ENCODE data around the gene SLC35B1.

GRCh38 chr17:49747632-49748031 lies 39.9 kb upstream of the SLC35B1 start:
- no peak for TF ChIP-seq CTCF (IDR thresholded peaks at IDR 0.05)
- no peak for TF ChIP-seq POLR2AphosphoS5 (IDR thresholded peaks at IDR 0.05)
- no peak for TF ChIP-seq POLR2A (IDR thresholded peaks at IDR 0.05)
- TF ChIP-seq EP300 (IDR thresholded peaks at IDR 0.05), result no peak
